ENCODE results near the gene SEL1L3.

Gene SEL1L3

GRCh38 chr4:25817059-25817681 is 45.6 kb downstream of the SEL1L3 start:
- no peak for DNase-seq (ENCODE audit: low read depth)

- no peak for DNase-seq (ENCODE audit: low read depth)
These were observed 46.2 kb downstream of the SEL1L3 start for GRCh38 chr4:25816591-25817058.

GRCh38 chr4:25815586-25815985 is 47.2 kb downstream of the SEL1L3 start:
- DNase-seq (ENCODE audit: low read depth): no peak

GRCh38 chr4:25814301-25815136 is 48.3 kb downstream of the SEL1L3 start:
- no peak for DNase-seq (ENCODE audit: low read depth)

GRCh38 chr4:25813448-25814106 is 49.2 kb downstream of the SEL1L3 start:
- no peak for DNase-seq (ENCODE audit: low read depth)

- DNase-seq (ENCODE audit: low read depth): no peak
These were observed 50.9 kb downstream of the SEL1L3 start for GRCh38 chr4:25811841-25812240.

DNA sequence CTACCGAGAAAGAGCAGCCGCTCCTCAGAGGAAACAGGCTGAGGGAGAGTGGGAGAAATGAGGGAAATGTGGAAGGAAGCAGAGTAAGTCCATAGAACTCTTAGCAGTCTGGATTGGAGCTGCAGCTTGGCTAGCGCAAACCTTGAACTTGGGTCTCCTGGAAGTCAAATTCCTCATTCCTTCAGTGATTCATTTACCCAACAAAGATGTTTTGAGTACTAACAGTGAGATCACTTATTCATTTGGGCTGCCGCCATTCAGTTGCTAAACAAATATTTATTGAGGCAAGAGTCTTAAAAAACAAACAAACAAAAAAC is 51.5 kb downstream of the SEL1L3 start:
- DNase-seq (ENCODE audit: low read depth): no peak

- DNase-seq (ENCODE audit: low read depth): no peak
These were observed 52.1 kb downstream of the SEL1L3 start for GRCh38 chr4:25810461-25811373.

- no peak for DNase-seq (ENCODE audit: low read depth)
These were observed 52.8 kb downstream of the SEL1L3 start for GRCh38 chr4:25809996-25810395.

- no peak for DNase-seq (ENCODE audit: low read depth)
These were observed 55.6 kb downstream of the SEL1L3 start for GRCh38 chr4:25807102-25807728.

- no peak for DNase-seq (ENCODE audit: low read depth)
These were observed 57.4 kb downstream of the SEL1L3 start for GRCh38 chr4:25805255-25805860.

- no peak for DNase-seq (ENCODE audit: low read depth)
These were observed 59.0 kb downstream of the SEL1L3 start for GRCh38 chr4:25803720-25804225.

DNA sequence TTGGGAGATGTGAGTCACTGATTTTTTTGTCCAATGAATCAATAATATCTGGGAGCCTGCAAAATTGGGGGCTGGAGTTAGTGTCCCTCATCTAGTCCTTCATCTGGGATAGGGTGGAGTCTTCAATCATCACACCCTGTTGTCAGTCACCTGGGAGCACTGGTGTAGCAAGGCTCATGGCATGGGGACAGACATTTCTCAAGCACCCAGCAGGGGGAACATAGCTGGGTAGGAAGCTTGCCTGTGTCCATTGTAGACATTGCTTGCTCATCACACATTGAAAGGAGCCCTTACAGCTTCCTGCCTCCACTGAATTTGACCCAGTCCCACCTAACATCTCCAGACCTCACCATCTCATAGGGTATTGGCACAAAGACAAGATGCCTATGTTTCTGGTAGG is 61.2 kb downstream of the SEL1L3 start:
- no peak for DNase-seq (ENCODE audit: low read depth)

DNA sequence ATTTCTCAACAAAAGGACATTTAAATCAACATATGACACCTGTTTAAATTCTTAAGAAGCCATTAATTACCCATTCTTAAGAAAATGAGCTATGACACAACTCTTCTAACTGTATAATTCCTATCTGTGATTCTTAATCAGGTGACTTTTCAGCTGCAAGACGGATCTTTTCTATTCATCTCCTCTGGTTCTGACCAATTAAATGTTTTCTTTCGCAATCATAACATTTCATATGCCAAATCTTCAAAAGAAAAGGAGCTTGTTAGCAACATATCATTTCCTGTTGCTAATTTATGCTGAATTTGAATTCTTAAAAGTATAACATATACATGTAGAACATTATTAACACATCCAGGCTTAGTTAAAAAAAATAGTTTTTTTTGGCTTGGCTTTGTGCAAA is 62.5 kb downstream of the SEL1L3 start:
- no peak for DNase-seq (ENCODE audit: low read depth)

GRCh38 chr4:25799522-25799921 is 63.3 kb downstream of the SEL1L3 start:
- no peak for DNase-seq (ENCODE audit: low read depth)

DNA sequence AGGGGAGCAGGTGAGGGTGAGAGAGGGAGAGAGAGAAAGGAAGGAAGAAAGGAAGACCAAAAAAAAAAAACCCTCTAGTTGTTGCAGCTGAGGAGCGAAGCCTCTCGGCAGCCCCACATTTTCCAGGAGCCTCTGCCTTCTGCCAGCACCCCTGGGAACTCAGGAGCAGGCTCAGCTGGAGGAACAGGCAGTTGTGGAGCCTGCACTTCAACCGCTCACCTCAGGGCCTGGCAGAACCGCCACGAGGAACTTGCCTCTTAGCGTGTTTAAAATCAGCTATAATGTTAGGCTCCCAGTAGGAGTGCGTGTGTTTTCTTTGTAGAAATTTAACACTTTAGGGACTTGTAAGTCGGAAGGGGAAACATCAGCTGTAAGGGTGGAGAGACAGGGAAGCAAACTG is 65.7 kb downstream of the SEL1L3 start:
- DNase-seq (ENCODE audit: low read depth): no peak

DNA sequence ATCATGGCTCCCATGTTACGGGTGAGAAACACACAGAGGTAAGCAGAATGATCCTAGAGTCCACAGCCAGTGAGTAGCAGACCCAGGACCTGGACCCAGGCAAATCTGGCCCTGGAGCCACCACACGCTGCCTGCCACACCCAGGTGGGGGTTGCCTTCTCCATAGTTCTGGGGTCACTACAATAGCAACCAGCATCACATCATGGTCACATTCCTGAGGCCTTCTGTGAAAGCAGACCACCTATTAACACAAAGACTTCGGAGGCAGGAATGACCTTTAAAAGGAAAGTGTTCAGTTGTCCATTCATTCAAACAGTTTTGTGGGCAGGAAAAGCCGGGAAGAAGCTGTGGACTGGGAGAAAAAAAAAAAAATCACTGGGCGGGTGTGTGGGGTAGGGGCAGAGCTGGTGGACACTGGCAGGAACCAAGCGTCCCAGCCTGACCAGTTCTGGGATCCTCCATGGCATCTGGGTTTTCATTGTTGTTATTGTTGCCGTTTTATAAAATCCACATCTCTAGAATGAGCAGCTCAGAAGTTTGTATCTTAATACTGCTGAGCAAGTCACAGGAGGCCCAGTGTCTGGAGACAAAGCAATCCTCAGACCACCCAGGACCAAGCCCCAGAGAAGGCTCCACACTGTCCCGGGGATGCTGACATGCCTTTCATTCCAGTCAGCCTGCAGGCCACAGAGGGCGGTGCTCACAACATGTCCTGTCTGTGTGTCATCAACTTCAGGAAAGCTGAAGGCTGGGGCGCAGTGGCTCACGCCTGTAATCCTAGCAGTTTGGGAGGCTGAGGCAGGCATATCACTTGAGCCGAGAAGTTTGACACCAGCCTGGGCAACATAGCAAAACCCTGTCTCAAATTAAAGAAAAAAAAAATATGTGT is 67.0 kb downstream of the SEL1L3 start:
- no peak for DNase-seq (ENCODE audit: low read depth)

DNA sequence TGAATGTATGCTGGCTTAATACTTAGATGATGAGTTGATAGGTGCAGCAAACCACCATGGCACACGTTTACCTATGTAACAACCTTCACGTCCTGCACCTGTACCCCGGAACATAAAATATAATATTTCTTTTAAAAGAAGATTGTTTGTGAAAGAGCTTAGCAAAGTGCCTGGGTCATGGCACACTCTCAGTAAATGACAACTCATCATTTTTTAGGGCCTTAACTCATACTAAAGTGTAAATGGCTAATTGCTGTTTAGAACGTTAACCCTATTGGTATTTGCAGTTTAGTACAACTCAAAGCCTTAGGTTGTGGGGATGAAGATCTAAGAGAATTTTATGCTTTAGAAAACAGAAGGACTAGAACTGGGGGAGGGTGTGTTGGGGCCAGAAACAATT is 67.7 kb downstream of the SEL1L3 start:
- DNase-seq (ENCODE audit: low read depth): no peak

GRCh38 chr4:25792876-25793275 is 69.9 kb downstream of the SEL1L3 start:
- no peak for DNase-seq (ENCODE audit: low read depth)

DNA sequence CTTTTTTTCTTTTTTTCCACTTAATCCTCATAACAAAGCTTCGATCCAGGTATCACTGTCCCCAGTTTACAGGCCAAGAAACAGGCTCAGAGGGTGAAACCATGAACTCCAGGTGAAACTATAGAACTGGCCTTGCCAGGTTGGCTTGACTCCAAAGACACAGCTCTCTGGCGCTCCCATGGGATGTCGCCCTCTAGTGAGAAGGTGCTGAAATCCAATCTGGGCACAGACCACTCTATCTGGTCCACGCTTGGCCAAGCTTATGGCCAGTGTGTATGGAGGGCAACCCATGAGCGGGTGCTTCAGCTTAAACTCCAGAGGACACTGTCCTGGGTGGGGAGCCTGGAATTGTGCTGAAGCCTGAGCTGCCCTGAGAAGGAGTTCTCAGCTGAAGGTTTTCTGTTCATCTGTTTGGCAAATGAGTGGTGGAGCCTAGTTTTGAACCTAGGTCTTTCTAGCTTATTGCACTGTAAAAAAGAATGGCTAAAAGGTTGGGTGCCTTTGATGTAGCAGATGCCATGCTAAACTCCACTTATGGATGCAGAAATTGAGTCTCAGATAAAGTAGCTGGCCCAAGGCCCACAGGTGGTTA is 70.5 kb downstream of the SEL1L3 start:
- DNase-seq (ENCODE audit: low read depth): no peak
